H1 (cell line): Measurements from ENCODE around the gene PPP1R7. TPM values are rescaled to one million over a fixed set of nuclear protein-coding genes. Genes with fewer than 3 reads are reported as not detected.

Experiments used
- CTCF ChIA-PET: fragments of 300-600 bp; sonication (Branson Sonifier 250); formaldehyde crosslinking; loops from one replicate; lab custom pipeline; 2021; ENCODE audit not compliant: partially characterized antibody; lab: Charles Lee
- POLR2A ChIA-PET: fragments of 300-600 bp; sonication (Branson Sonifier 250); formaldehyde crosslinking; loops from one replicate; lab custom pipeline; 2021; ENCODE audit warnings: inconsistent platforms; ENCODE audit not compliant: partially characterized antibody; lab: Charles Lee
- DNase-seq, 2 experiments: peaks; one replicate each; pipeline versions ENCODE4 v3.0.0 to v3.0.0-alpha.2; 2010 to 2022; ENCODE audit warnings: low spot score in 2 of 2, low read depth in 1 of 2, mixed read lengths in 1 of 2
- FAIRE-seq: peaks from 2 replicates; lab custom pipeline; 2011; peaks lifted over from hg19 to GRCh38; lab: Jason Lieb, UNC
- H2AFZ ChIP-seq: 2 replicates; pipeline ENCODE4 v1.8.1; 2012; ENCODE audit warnings: low read length, inconsistent platforms
- H2AK5ac ChIP-seq: 2 replicates; pipeline ENCODE4 v1.6.1; 2013; ENCODE audit warnings: low read depth, low read length
- H2BK120ac ChIP-seq: replicated peaks from 2 replicates; pipeline ENCODE3; 2013; ENCODE audit warnings: low read depth, low read length, inconsistent platforms
- H2BK12ac ChIP-seq: 2 replicates; pipeline ENCODE4 v1.6.1; 2013; ENCODE audit warnings: low read depth, low read length
- H2BK15ac ChIP-seq: 2 replicates; pipeline ENCODE4 v1.6.1; 2013; ENCODE audit warnings: low read length
- H2BK20ac ChIP-seq: 2 replicates; pipeline ENCODE4 v1.6.1; 2013; ENCODE audit warnings: low read length
- H2BK5ac ChIP-seq: 2 replicates; pipeline ENCODE4 v1.6.1; 2013; ENCODE audit warnings: low read depth, low read length
- H3K14ac ChIP-seq: 2 replicates; pipeline ENCODE4 v1.6.1; 2013; ENCODE audit warnings: inconsistent platforms; ENCODE audit not compliant: insufficient read length
- H3K18ac ChIP-seq: 2 replicates; pipeline ENCODE4 v1.6.1; 2013; ENCODE audit warnings: low read length; ENCODE audit errors: extremely low read depth
- H3K23ac ChIP-seq: 2 replicates; pipeline ENCODE4 v1.6.1; 2013; ENCODE audit warnings: inconsistent platforms; ENCODE audit not compliant: insufficient read length
- H3K23me2 ChIP-seq: 2 replicates; pipeline ENCODE4 v1.6.1; 2013; ENCODE audit warnings: low read depth, low read length
- H3K27ac ChIP-seq: 2 replicates; pipeline ENCODE4 v1.6.1; 2011; ENCODE audit warnings: low read depth, low read length, inconsistent platforms
- H3K27me3 ChIP-seq, 4 experiments: replicated peaks in 1 of 4; 1 replicate in 1 of 4; 2 replicates in 3 of 4; pipeline versions ENCODE4 v1.6.1 to v1.8.1; 2011 to 2013; ENCODE audit warnings: low read length in 3 of 4, mild to moderate bottlenecking in 3 of 4, inconsistent platforms in 2 of 4, mixed read lengths in 2 of 4, moderate library complexity in 1 of 4; ENCODE audit not compliant: control insufficient read depth in 3 of 4, insufficient read depth in 3 of 4; ENCODE audit errors: extremely low read depth in 1 of 4
- H3K36me3 ChIP-seq, 4 experiments: 2 replicates each; pipeline versions ENCODE4 v1.6.1 to v1.8.1; 2011 to 2013; ENCODE audit warnings: mild to moderate bottlenecking in 4 of 4, low read length in 3 of 4, moderate library complexity in 2 of 4, control low read depth in 1 of 4, inconsistent platforms in 1 of 4; ENCODE audit not compliant: insufficient read depth in 4 of 4, control insufficient read depth in 2 of 4
- H3K4ac ChIP-seq: replicated peaks from 2 replicates; pipeline ENCODE3; 2013; ENCODE audit warnings: low read length, low read depth, mixed read lengths, inconsistent platforms; ENCODE audit not compliant: insufficient read length
- H3K4me1 ChIP-seq, 4 experiments: replicated peaks in 1 of 4; 1 replicate in 1 of 4; 2 replicates in 3 of 4; pipeline versions ENCODE4 v1.6.1 to v1.8.1; 2011 to 2013; ENCODE audit warnings: low read length in 3 of 4, inconsistent platforms in 2 of 4, mixed read lengths in 1 of 4; ENCODE audit not compliant: insufficient read depth in 4 of 4, control insufficient read depth in 3 of 4
- H3K4me2 ChIP-seq, 2 experiments: 2 replicates each; pipeline versions ENCODE4 v1.6.1 to v1.8.1; 2011 to 2013; ENCODE audit warnings: low read depth in 2 of 2, low read length in 2 of 2, control low read depth in 1 of 2, inconsistent platforms in 1 of 2, mild to moderate bottlenecking in 1 of 2; ENCODE audit not compliant: insufficient read depth in 1 of 2
- H3K4me3 ChIP-seq, 4 experiments: fragments of 200-600, 300-600 bp in 1 of 4; sonication (generic), shearing (Covaris generic), sonication (Bioruptor Twin) in 1 of 4; 2 replicates each; pipeline versions ENCODE4 v1.5.1 to v1.8.1; 2011 to 2016; ENCODE audit warnings: low read length in 4 of 4, low read depth in 3 of 4, control low read depth in 2 of 4, inconsistent platforms in 2 of 4, mild to moderate bottlenecking in 2 of 4, mixed read lengths in 1 of 4, moderate library complexity in 1 of 4; ENCODE audit not compliant: insufficient read depth in 2 of 4; ENCODE audit errors: extremely low read depth in 1 of 4
- H3K56ac ChIP-seq: replicated peaks from 2 replicates; pipeline ENCODE3; 2013; ENCODE audit warnings: low read depth, mild to moderate bottlenecking, mixed read lengths, low read length, inconsistent platforms; ENCODE audit not compliant: insufficient read length
- H3K79me1 ChIP-seq: 2 replicates; pipeline ENCODE4 v1.6.1; 2013; ENCODE audit warnings: low read depth, low read length, control low read depth
- H3K79me2 ChIP-seq, 2 experiments: 2 replicates each; pipeline versions ENCODE4 v1.6.1 to v1.8.1; 2012 to 2013; ENCODE audit warnings: low read length in 2 of 2, mild to moderate bottlenecking in 2 of 2, inconsistent platforms in 1 of 2; ENCODE audit not compliant: insufficient read depth in 2 of 2, control insufficient read depth in 1 of 2
- H3K9ac ChIP-seq, 4 experiments: replicated peaks in 1 of 4; 1 replicate in 1 of 4; 2 replicates in 3 of 4; pipeline versions ENCODE4 v1.6.1 to v1.8.1; 2011 to 2013; ENCODE audit warnings: low read depth in 3 of 4, low read length in 3 of 4, control low read depth in 2 of 4, mild to moderate bottlenecking in 2 of 4, moderate library complexity in 2 of 4, inconsistent platforms in 1 of 4; ENCODE audit errors: extremely low read depth in 1 of 4
- H3K9me3 ChIP-seq, 2 experiments: 2 replicates each; pipeline versions ENCODE4 v1.6.1 to v1.8.1; 2012 to 2013; ENCODE audit warnings: mild to moderate bottlenecking in 2 of 2, moderate library complexity in 2 of 2, control low read depth in 1 of 2, inconsistent platforms in 1 of 2, low read depth in 1 of 2, low read length in 1 of 2, mixed read lengths in 1 of 2; ENCODE audit not compliant: insufficient read depth in 2 of 2
- H4K20me1 ChIP-seq, 2 experiments: replicated peaks in 1 of 2; 2 replicates each; pipeline versions ENCODE3 to v1.8.1; 2011 to 2013; ENCODE audit warnings: inconsistent platforms in 2 of 2, low read length in 2 of 2, mild to moderate bottlenecking in 1 of 2; ENCODE audit not compliant: insufficient read depth in 2 of 2, control insufficient read depth in 1 of 2
- H4K5ac ChIP-seq: 2 replicates; pipeline ENCODE4 v1.6.1; 2013; ENCODE audit warnings: low read length, low read depth, mixed read lengths, inconsistent platforms; ENCODE audit not compliant: insufficient read length
- H4K8ac ChIP-seq: 2 replicates; pipeline ENCODE4 v1.8.0; 2013; ENCODE audit warnings: mild to moderate bottlenecking, moderate library complexity, low read length, inconsistent platforms; ENCODE audit not compliant: insufficient read depth; ENCODE audit errors: extremely low read depth
- H4K91ac ChIP-seq: replicated peaks from 2 replicates; pipeline ENCODE3; 2013; ENCODE audit warnings: low read length, mixed read lengths, inconsistent platforms; ENCODE audit not compliant: insufficient read length
- CTCF ChIP-seq, 3 experiments: IDR thresholded peaks; 1 replicate in 2 of 3; 2 replicates in 1 of 3; pipeline versions ENCODE4 v1.5.1 to v1.6.1; 2011; ENCODE audit warnings: low read length in 3 of 3, mild to moderate bottlenecking in 3 of 3, inconsistent platforms in 2 of 3, low read depth in 1 of 3, moderate library complexity in 1 of 3; ENCODE audit not compliant: insufficient read depth in 1 of 3; ENCODE audit errors: control extremely low read depth in 1 of 3
- RAD21 ChIP-seq, 2 experiments: IDR thresholded peaks in 1 of 2; conservative IDR thresholded peaks in 1 of 2; 2 replicates each; pipeline ENCODE4 v1.6.1; 2011; ENCODE audit warnings: low read depth in 2 of 2, low read length in 2 of 2, improper control_type of control experiment in 1 of 2, inconsistent platforms in 1 of 2, mild to moderate bottlenecking in 1 of 2, moderate library complexity in 1 of 2
- SIN3A ChIP-seq, 2 experiments: IDR thresholded peaks in 1 of 2; conservative IDR thresholded peaks in 1 of 2; 2 replicates each; pipeline ENCODE4 v1.6.1; 2011 to 2012; ENCODE audit warnings: low read length in 2 of 2, improper control_type of control experiment in 1 of 2, low read depth in 1 of 2, mild to moderate bottlenecking in 1 of 2
- SRF ChIP-seq: IDR thresholded peaks from 2 replicates; pipeline ENCODE4 v1.6.1; 2011; ENCODE audit warnings: mild to moderate bottlenecking, low read depth, low read length, moderate library complexity
- WGBS, 2 experiments: shearing (Covaris generic) in 1 of 2; methylation state at CpG; one replicate each; pipeline versions ENCODE4 v1.1.6 to v1.1.7; 2013 to 2015; ENCODE audit warnings: low lambda C conversion rate in 2 of 2, mixed read lengths in 2 of 2, inconsistent platforms in 1 of 2, low coverage in 1 of 2, missing lambda C conversion rate in 1 of 2; ENCODE audit not compliant: insufficient replicate concordance in 2 of 2, insufficient coverage in 1 of 2, insufficient read length in 1 of 2; ENCODE audit errors: extremely low coverage in 1 of 2, missing lambda C conversion rate in 1 of 2; 5-methylcytosine and 5-hydroxymethylcytosine counted together
- polyA plus RNA-seq, 7 experiments: library from polyadenylated mRNA; depleted of rRNA in 3 of 7; stranded (reverse) in 5 of 7; unstranded in 2 of 7; fragments of >200 nt in 5 of 7; fragments of 200-250 nt in 2 of 7; gene quantifications; 1 replicate in 5 of 7; 2 replicates in 1 of 7; 4 replicates in 1 of 7; pipeline versions ENCODE4 v1.2.1 to v1.2.3, GENCODE V29; 2011 to 2013; ENCODE audit warnings: missing spikeins in 2 of 7, mixed read lengths in 2 of 7
- total RNA-seq: library from RNA; stranded (reverse); fragmentation: NEBNext Ultra II Directional; extraction: Animal tissue kit (Norgen Biotek cat#: 25700); gene quantifications from 2 replicates; pipeline ENCODE4 v1.2.1, GENCODE V29; 2021
- TF ChIP-seq, protein P1 (sequence below): IDR thresholded peaks from 2 replicates; pipeline ENCODE4 v1.6.1; 2012; ENCODE audit warnings: inconsistent platforms

PPP1R7 gene
- total and polyA plus RNA-seq, 2 of the 8 experiments (the other 6 are each of a cell fraction or from before 2014, with no cell fraction given): 22.2 to 64.0 TPM

DNA sequence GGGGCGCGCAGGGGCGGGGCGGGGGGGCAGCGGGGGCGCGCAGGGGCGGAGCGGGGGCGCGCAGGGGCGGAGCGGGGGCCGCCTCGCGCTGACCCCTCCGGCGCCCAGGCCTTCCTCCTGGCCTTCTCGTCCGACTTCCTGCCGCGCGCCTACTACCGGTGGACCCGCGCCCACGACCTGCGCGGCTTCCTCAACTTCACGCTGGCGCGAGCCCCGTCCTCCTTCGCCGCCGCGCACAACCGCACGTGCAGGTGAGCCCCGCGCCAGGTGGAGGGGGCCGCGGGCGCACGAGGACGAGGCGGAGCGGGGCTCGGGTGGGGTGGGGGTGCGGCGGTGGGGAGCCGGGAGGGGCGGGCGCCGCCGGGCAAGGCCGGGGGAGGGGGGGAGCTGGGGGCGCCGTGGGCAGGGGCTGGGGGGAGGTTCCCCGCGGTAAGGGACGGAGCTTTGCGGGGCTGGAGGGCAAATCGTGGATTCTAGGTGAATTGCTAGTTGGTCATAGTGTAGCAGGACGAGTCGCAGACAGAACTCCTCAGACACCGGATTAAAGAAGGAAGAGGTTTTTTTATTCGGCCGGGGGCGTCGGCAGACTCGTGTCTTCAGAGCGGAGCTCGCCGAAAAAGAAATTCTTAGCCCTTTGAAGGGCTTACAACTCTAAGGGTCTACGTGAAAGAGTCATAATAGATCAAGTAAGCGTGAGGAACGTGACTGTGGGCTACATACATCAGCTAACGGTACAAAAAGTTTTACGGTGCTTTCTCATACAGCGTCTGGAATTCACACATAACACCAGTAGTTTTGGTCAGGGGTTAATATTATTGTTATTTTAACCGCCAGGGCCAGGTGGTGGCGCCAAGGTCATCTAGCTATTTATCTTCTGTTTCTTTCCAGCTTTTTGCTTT, 68.1 kb downstream of the PPP1R7 start:
- peak overlapping the region; percentile 65 to 85 for H3K4me2 ChIP-seq
- peak in 1 of 2 experiments; percentile 9; a peak in 1 of 4 replicates for TF ChIP-seq SIN3A (conservative IDR thresholded peaks at IDR 0.05 in 1 of 2, IDR thresholded peaks at IDR 0.05 in 1 of 2; ENCODE audit: low read depth in 1 of 2, low read length in 2 of 2)
- TF ChIP-seq, protein P1, sequence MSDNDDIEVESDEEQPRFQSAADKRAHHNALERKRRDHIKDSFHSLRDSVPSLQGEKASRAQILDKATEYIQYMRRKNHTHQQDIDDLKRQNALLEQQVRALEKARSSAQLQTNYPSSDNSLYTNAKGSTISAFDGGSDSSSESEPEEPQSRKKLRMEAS: peak; percentile 98
- TF ChIP-seq RAD21 (IDR thresholded peaks at IDR 0.05 in 1 of 2, conservative IDR thresholded peaks at IDR 0.05 in 1 of 2; ENCODE audit: low read depth in 2 of 2, low read length in 2 of 2): peak in 1 of 2 experiments; percentile 22; a peak in 1 of 4 replicates
- no peak for TF ChIP-seq SRF
- peak in 2 of 3 experiments; percentile 12; a peak in 2 of 4 replicates for TF ChIP-seq CTCF (IDR thresholded peaks at IDR 0.05; ENCODE audit: control extremely low read depth in 1 of 3, insufficient read depth in 1 of 3, low read depth in 1 of 3, low read length in 3 of 3)

More for the DNA sequence above, 68.1 kb downstream of the PPP1R7 start:
- Histone ChIP-seq H3K18ac (0 out of 2 replicates have a peak overlapping the region, but pooled peaks have one; percentile 48), H3K36me3 (no peaks in the 10 kb centered on the region), H3K23me2 (peaks cover 7% of the 10 kb centered on the region; the same call in 1 of the 2 replicates), H2AFZ (no peak overlapping the region), H2BK12ac (no peak overlapping the region), H3K27me3 (no peaks in the 10 kb centered on the region), H2BK120ac (no peak overlapping the region), H3K79me2 (no peaks in the 10 kb centered on the region; a peak in 2 of 4 replicates), H4K8ac (peak overlapping the region; percentile 90), H3K4me1 (peaks cover 0 to 18% (median 10%) of the 10 kb centered on the region in 4 experiments; a peak in 6 of 7 replicates), H3K14ac (no peak overlapping the region), H4K5ac (no peak overlapping the region), H3K23ac (no peak overlapping the region), H3K9ac (peak overlapping the region in 2 of 4 experiments; percentile 29 to 40; a peak in 4 of 7 replicates), H2BK15ac (0 out of 2 replicates have a peak overlapping the region, but pooled peaks have one; percentile 81), H3K4me3 (peak overlapping the region; percentile 61 to 75 (median 62)), H3K9me3 (no peaks in the 10 kb centered on the region), H3K27ac (no peak overlapping the region; the same call in 1 of the 2 replicates), H3K56ac (peak overlapping the region; percentile 77), H4K20me1 (no peaks in the 10 kb centered on the region), H4K91ac (peak overlapping the region; percentile 85), H3K4ac (no peak overlapping the region), H2BK5ac (no peak overlapping the region), H2BK20ac (no peak overlapping the region), H3K79me1 (no peaks in the 10 kb centered on the region), H2AK5ac (no peak overlapping the region)
- ChIA-PET POLR2A (interaction anchor here (1.0 to 1.6 kb wide), 2 partner anchors 15 to 97 kb away, joined by 3 to 6 read pairs; partner anchors contain the start of genes HDLBP and SEPTIN2), CTCF (interaction anchor here (0.7 to 1.5 kb wide), 6 partner anchors 11 to 145 kb away, joined by 3 to 6 read pairs (median 3); partner anchors contain the start of gene ANO7)
- 3% methylated on average over 23 of the region's 83 CpGs; no CpG with 5 or more reads in 1 of the 2 experiments for WGBS, 2 experiments
- DNase-seq (peak in 1 of 2 experiments; percentile 71), FAIRE-seq (no peak)
